Stimulated activated CD4-positive, alpha-beta T cell treated with anti-CD3 and anti-CD28 coated beads, Interleukin-4, amount 100 ng/mL, for 4 hours (primary cell): ENCODE data around the gene SEMA4G.
"Not testable (repeated sequence)": the region's sequence is repeated elsewhere in the genome, so short reads cannot be mapped to it uniquely, and the experiment has no call there.

Experiments
- DNase-seq, 2 experiments: peaks; one replicate each; pipeline ENCODE4 v3.0.0-alpha.2; 2020

Gene SEMA4G

GRCh38 chr10:100970914-100971811, 1.9 kb downstream of the SEMA4G start:
- DNase-seq = no peak

- DNase-seq = no peak
Observed at GRCh38 chr10:100972115-100972903, 3.0 kb downstream of the SEMA4G start.

DNA sequence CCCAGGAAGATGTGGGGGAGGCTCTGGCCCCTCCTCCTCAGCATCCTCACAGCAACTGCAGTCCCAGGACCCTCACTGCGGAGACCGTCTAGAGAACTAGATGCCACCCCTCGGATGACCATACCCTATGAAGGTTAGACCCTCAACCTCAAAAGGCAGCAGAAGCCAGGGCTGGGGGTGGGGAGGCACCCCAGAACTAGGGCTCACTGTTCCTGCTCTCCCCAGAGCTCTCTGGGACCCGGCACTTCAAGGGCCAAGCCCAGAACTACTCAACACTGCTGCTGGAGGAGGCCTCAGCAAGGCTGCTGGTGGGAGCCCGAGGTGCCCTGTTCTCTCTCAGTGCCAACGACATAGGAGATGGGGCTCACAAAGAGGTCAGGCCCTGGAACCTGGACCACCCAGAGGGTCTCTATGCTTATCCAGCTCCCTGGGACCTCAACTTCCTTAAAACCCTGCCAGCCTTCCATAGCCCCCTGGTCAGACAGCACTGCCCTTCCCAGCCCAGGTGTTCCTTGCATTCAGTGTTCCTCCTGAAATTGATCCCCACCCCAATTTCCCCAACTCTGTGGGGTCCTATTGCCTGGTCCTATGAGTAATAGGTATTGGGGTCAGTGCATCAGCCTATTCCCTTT, 3.7 kb downstream of the SEMA4G start:
- no peak for DNase-seq

DNA sequence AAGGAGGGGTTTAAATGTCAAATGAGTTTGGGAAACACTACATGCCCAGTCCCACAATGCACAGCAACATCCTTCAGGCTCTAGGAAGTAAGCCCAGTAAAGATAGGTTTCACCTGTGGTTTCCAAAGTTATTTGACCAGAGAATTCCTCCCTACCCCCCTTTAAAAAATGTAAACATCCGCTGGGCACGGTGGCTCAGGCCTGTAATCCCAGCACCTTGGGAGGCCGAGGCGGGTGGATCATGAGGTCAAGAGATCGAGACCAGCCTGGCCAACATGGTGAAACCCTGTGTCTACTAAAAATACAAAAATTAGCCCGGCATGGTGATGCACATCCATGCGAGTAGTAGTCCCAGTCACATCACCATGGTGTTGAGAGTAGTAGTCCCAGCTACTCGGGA, 6.1 kb downstream of the SEMA4G start:
- DNase-seq = not testable (repeated sequence)

- no peak for DNase-seq
Observed at GRCh38 chr10:100976906-100977305, 7.6 kb downstream of the SEMA4G start.

DNA sequence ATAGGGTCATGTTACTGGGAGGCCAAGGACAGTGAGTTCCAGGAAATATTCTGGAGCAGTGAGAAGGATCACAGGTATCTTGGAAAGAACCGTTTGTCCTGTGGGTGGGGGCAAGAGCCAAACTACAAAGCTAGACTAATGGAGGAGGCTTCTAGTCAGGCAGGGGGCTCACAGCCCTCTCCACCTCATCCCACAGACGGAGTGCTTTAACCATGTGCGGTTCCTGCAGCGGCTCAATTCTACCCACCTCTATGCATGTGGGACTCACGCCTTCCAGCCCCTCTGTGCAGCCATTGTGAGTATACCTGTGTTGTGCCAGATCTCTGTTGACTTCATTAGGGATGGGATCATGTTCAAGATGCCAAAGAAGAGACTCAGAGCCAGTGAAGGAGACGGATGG, 8.1 kb downstream of the SEMA4G start:
- DNase-seq = no peak

DNA sequence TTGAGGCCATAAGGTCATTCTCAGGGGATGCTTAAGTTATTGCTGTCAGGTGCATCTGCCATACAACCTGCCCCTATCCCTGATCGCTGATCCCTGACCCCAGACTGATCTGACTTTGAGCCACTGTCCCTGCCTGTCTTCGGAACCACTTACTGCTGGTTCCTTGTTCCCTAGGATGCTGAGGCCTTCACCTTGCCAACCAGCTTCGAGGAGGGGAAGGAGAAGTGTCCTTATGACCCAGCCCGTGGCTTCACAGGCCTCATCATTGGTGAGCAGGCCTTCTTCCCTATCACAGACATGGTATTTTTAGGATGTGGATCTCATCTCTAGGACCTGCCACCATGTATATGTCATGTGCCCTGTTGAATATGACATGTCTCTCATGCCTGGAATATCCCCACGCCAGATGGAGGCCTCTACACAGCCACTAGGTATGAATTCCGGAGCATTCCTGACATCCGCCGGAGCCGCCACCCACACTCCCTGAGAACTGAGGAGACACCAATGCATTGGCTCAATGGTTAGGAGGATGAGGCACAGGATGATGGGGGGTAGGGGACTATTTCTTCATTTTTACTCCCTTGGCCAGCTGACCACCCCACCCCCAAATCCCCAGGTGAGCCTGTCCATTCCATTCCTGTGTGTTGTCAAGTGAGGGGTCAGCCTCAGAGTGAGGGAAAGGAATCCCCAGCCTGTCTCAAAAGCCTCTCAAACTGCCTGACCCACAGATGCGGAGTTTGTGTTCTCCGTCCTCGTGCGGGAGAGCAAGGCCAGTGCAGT, 9.0 kb downstream of the SEMA4G start:
- no peak for DNase-seq

DNA sequence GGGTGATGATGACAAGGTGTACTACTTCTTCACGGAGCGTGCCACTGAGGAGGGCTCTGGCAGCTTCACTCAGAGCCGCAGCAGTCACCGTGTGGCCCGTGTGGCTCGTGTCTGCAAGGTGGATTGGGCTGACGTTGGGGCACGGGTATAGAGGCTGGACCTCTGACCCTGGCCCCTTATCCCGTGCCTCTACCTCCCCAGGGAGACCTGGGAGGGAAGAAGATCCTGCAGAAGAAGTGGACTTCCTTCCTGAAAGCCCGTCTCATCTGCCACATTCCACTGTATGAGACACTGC, 9.5 kb downstream of the SEMA4G start:
- no peak for DNase-seq

DNA sequence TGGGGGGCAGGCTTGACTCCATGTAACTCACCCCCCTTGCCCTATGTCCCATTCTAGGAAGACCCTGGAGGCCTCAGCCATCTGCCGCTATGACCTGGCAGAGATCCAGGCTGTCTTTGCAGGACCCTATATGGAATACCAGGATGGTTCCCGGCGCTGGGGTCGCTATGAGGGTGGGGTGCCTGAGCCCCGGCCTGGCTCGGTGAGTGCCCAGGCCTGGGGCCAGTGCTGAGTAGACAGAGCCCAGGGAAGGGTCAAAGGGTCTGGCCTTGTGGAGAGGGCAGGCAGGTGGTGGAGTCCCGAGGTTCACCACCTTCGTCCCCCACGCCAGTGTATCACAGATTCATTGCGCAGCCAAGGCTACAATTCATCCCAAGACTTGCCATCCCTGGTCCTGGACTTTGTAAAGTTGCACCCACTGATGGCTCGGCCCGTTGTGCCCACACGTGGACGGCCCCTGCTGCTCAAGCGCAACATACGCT, 10.5 kb downstream of the SEMA4G start:
- DNase-seq = no peak

- DNase-seq = no peak
Observed at GRCh38 chr10:100980311-100980710, 11.0 kb downstream of the SEMA4G start.

DNA sequence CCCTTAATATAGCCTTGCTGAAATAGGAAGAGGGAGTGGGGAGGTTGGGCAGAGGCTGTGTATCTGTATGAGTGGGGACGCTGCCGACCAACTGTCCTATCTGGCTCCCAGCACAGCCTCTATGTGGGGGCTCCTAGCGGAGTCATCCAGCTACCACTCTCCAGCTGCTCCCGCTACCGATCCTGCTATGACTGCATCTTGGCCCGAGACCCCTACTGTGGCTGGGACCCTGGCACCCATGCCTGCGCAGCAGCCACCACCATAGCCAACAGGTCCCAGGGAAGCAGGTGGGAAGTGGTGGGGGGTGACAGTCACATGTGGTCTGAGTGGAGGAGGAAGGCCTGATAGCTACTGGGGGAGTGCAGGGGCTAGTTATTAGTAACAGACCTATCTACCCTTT, 11.4 kb downstream of the SEMA4G start:
- no peak for DNase-seq

GRCh38 chr10:100981178-100981772, 12.0 kb downstream of the SEMA4G start:
- DNase-seq = no peak

DNA sequence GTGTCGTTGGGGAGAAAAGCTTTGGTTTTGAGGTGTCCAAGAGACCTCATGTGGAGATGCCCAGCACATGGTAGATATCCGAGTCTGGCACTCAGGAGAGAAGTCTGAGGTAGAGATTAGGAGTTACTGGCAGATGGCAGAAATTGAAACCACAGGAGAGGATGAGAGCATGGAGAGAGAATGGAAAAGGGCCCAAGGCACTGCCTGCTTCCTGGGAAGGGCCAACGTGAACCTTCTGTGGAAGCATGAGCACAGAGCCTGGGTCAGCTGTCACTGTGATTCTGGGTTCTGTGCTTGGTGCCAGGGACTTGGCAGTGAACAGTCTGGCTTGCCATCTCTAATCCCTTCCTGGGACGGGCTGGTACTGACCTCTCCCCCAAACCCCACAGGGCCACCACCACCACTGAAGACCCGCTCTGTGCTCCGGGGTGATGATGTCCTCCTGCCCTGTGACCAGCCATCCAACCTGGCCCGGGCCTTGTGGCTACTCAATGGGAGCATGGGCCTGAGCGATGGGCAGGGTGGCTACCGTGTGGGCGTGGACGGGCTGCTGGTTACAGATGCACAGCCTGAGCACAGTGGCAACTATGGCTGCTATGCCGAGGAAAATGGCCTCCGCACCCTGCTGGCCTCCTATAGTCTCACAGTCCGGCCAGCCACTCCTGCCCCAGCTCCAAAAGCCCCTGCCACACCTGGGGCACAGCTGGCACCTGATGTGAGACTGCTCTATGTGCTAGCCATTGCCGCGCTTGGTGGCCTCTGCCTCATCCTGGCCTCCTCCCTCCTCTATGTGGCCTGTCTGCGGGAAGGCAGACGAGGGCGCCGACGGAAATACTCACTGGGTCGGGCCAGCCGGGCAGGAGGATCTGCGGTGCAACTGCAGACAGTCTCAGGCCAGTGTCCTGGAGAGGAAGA, 13.9 kb downstream of the SEMA4G start:
- no peak for DNase-seq

DNA sequence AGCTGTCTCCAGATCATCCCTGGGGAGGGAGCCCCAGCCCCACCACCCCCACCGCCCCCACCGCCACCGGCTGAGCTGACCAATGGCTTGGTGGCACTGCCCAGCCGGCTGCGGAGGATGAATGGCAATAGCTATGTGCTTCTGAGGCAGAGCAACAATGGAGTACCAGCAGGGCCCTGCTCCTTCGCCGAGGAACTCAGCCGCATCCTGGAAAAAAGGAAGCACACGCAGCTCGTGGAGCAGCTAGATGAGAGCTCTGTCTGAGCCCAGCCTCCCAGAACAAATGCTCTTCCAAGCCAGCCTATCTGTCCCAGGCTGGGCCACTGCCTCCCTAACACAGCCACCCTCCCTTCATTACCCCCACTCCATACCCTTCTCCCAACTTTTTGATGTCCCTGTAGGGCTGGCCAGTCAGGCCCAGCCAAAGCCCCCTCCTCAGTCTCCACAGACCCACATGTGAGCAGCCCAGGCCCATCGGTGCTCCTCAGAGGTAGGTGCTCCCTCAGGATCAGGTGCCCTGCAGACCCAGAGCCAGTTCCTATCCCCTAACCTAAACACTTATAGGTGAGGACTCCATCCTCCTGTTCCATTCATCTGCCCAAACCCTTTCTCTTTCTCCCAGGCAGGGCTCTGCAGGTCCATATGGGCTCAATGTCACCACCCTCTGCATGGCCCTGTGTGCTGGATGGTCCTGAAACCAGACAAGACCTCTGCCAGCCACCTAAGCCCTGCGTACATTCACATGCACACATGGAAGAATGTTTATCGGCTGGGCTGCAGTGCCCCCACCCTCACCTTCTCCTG, 14.8 kb downstream of the SEMA4G start:
- DNase-seq = no peak

DNA sequence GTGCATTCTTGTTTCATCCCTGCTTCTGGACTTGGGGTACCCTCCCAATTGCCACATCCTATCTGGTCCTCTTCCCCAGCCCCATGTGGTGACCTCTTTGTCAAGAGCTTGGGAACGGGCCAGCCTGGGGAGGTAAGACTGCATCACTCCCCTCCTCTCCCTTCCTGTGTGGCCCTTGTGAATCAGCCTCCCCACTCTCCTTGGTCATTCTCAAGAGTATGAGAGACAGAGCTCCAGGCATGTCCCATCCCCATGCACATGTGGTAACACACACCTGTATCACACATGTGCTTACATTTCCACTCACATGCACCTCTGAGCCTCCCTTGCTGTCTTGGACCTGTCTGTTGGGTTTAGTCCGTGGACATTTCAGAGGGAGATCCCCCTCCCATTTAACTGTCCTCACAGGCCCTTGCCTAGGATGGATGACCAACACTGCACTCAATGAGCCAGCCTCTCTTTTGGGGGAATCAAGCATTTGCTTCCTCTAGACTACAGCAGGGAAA, 15.4 kb downstream of the SEMA4G start:
- DNase-seq = no peak

GRCh38 chr10:100985336-100985735, 16.0 kb downstream of the SEMA4G start:
- DNase-seq = no peak

GRCh38 chr10:100986623-100986951, 17.3 kb downstream of the SEMA4G start:
- DNase-seq = no peak

- peak; percentile 81 to 83 for DNase-seq
Observed at GRCh38 chr10:100986952-100987684, 17.8 kb downstream of the SEMA4G start, which contains the start of the genes MRPL43 and TWNK. MRPL43 (minus strand) TSS chr10:100987497; CDS start chr10:100987443, 54 bp downstream. TWNK (plus strand) TSS chr10:100987543; CDS start chr10:100988211, 668 bp downstream.

GRCh38 chr10:100987685-100988049, 18.4 kb downstream of the SEMA4G start:
- DNase-seq = no peak
